Measurements from ENCODE around the gene TMED9.

GRCh38 chr5:177601126-177601525 is 9.1 kb downstream of the TMED9 start:
- no peak for TF ChIP-seq CTCF (IDR thresholded peaks at IDR 0.05)
- no peak for TF ChIP-seq POLR2A (IDR thresholded peaks at IDR 0.05)

Data from heart left ventricle (tissue), 13 donors.